Esophagus muscularis mucosa (tissue), 4 donors: ENCODE measurements around the gene LMBRD2. TPM values are rescaled to one million over a fixed set of nuclear protein-coding genes. Genes with fewer than 3 reads are reported as not detected.
"Not testable (repeated sequence)": the region's sequence is repeated elsewhere in the genome, so short reads cannot be mapped to it uniquely, and the experiment has no call there.

Source experiments
- DNase-seq: peaks from one replicate; pipeline ENCODE4 v3.0.0-alpha.2; 2017; ENCODE audit errors: extremely low spot score
- H3K27ac ChIP-seq, 4 donors: fragments of 200-600 bp; sonication (generic); replicated peaks in 1 of 4; 1 replicate in 3 of 4; 2 replicates in 1 of 4; pipeline ENCODE4 v1.5.1; 2016 to 2019; ENCODE audit warnings: mild to moderate bottlenecking in 1 of 4
- H3K27me3 ChIP-seq, 4 donors: fragments of 200-600 bp; sonication (generic); one replicate each; pipeline versions ENCODE4 v1.5.1 to v1.6.0; 2016 to 2019
- H3K36me3 ChIP-seq, 4 donors: fragments of 200-600 bp; sonication (generic); one replicate each; pipeline ENCODE4 v1.5.1; 2016 to 2019
- H3K4me1 ChIP-seq, 4 donors: fragments of 200-600 bp; sonication (generic); one replicate each; pipeline ENCODE4 v1.5.1; 2016 to 2019
- H3K4me3 ChIP-seq, 4 donors: fragments of 200-600 bp; sonication (generic); 1 replicate in 2 of 4; 2 replicates in 2 of 4; pipeline ENCODE4 v1.5.1; 2016 to 2019; ENCODE audit warnings: mild to moderate bottlenecking in 4 of 4, moderate library complexity in 1 of 4
- H3K9me3 ChIP-seq, 4 donors: fragments of 200-600 bp; sonication (generic); 1 replicate in 3 of 4; 2 replicates in 1 of 4; pipeline ENCODE4 v1.5.1; 2016 to 2019
- EP300 ChIP-seq: sonication (generic); formaldehyde crosslinking; IDR thresholded peaks from one replicate; pipeline ENCODE4 v1.6.1; 2017; ENCODE audit warnings: antibody characterized with exemption
- POLR2A ChIP-seq: fragments of 450-650 bp; IDR thresholded peaks from one replicate; pipeline ENCODE4 v1.6.1; 2017; ENCODE audit warnings: antibody characterized with exemption, moderate library complexity, mild to moderate bottlenecking, low read depth
- POLR2AphosphoS5 ChIP-seq, 2 donors: sonication (generic); formaldehyde crosslinking; IDR thresholded peaks; one replicate each; pipeline ENCODE4 v1.6.1; 2017; ENCODE audit warnings: antibody characterized with exemption in 2 of 2
- WGBS: methylation state at CpG from one replicate; pipeline ENCODE4 v1.1.5; 2018; 5-methylcytosine and 5-hydroxymethylcytosine counted together
- intact Hi-C: fragments of 100-400 bp; cut with DNase I; formaldehyde crosslinking; loops from one replicate; pipeline ENCODE4 v1.15.1; 2023
- total RNA-seq, 4 donors: library from RNA; depleted of rRNA; stranded (reverse); fragments of >200 nt; gene quantifications; one replicate each; pipeline versions ENCODE4 v1.1.0 to v1.2.1, GENCODE V29; 2016
- TF ChIP-seq, protein P1 (sequence below), 3 experiments: fragments of 200-600 bp in 2 of 3; fragments of 450-650 bp in 1 of 3; sonication (generic) in 2 of 3; IDR thresholded peaks; one replicate each; pipeline ENCODE4 v1.5.1; 2017 to 2019; ENCODE audit warnings: antibody characterized with exemption in 3 of 3, mild to moderate bottlenecking in 2 of 3, moderate library complexity in 1 of 3

Gene LMBRD2
- total RNA-seq, 4 donors from 2014 or later, result 10.4 to 12.5 (median 11.2) TPM

DNA sequence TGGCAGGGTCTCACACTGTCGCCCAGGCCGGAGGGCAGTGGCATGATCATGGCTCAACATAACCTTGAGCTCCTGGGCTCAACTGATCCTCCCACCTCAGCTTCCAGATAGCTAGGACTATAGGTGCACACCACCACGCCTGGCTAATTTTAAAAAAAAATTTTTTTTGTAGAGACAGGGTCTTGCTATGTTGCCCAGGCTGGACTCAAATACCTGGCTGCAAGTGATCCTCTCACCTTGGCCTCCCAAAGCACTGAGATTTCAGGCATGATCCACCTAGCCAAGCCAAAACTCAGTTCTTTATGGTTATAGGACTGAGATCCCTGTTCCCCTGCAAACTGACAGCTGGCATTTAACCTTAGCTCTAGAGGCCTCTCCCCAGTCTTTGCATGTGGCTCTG lies 5.3 kb downstream of the LMBRD2 start:
- Histone ChIP-seq H3K36me3 (peaks cover 0 to 16% (median 5%) of the 10 kb centered on the region in 4 donors), H3K27ac (no peak overlapping the region), H3K27me3 (no peaks in the 10 kb centered on the region), H3K4me3 (no peak overlapping the region), H3K9me3 (no peaks in the 10 kb centered on the region), H3K4me1 (peaks cover 14 to 23% (median 19%) of the 10 kb centered on the region in 4 donors)
- no peak for DNase-seq
- WGBS, result 70% methylated on average over 3 of the region's 3 CpGs
- no peak for TF ChIP-seq EP300
- TF ChIP-seq POLR2AphosphoS5 (IDR thresholded peaks at IDR 0.05), result no peak
- TF ChIP-seq, protein P1, sequence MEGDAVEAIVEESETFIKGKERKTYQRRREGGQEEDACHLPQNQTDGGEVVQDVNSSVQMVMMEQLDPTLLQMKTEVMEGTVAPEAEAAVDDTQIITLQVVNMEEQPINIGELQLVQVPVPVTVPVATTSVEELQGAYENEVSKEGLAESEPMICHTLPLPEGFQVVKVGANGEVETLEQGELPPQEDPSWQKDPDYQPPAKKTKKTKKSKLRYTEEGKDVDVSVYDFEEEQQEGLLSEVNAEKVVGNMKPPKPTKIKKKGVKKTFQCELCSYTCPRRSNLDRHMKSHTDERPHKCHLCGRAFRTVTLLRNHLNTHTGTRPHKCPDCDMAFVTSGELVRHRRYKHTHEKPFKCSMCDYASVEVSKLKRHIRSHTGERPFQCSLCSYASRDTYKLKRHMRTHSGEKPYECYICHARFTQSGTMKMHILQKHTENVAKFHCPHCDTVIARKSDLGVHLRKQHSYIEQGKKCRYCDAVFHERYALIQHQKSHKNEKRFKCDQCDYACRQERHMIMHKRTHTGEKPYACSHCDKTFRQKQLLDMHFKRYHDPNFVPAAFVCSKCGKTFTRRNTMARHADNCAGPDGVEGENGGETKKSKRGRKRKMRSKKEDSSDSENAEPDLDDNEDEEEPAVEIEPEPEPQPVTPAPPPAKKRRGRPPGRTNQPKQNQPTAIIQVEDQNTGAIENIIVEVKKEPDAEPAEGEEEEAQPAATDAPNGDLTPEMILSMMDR (IDR thresholded peaks at IDR 0.05), result no peak
- no peak for TF ChIP-seq POLR2A
- intact Hi-C loops, result no loop called here

DNA sequence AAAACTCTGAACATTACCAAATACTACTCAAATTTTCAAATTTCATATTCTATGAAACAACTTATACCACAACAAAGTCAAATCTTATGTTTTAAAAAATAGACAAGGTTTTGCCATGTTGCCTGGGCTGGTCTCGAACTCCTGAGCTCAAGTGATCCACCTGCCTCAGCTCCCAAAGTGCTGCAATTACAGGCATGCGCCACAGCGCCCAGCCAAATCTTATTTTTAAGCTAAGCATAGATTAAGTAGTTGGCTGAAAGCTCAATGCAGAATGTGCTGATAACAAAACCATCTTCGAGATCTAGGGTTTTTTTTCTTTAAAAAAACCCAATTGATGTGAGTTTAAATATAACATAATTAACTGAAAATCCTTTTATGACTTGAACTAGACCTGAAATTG lies 6.4 kb downstream of the LMBRD2 start:
- DNase-seq, result no peak
- WGBS, result 93% methylated on average over 4 of the region's 4 CpGs
- Histone ChIP-seq H3K27ac (no peak overlapping the region), H3K27me3 (no peaks in the 10 kb centered on the region), H3K9me3 (no peaks in the 10 kb centered on the region), H3K36me3 (peaks cover under 1 to 27% (median 11%) of the 10 kb centered on the region in 4 donors), H3K4me1 (peaks cover 9 to 14% (median 11%) of the 10 kb centered on the region in 4 donors), H3K4me3 (no peak overlapping the region)
- no peak for TF ChIP-seq POLR2AphosphoS5 (IDR thresholded peaks at IDR 0.05)
- no peak for TF ChIP-seq POLR2A
- TF ChIP-seq EP300, result no peak
- TF ChIP-seq, protein P1 (IDR thresholded peaks at IDR 0.05), result no peak
- intact Hi-C loops, result no loop called here

DNA sequence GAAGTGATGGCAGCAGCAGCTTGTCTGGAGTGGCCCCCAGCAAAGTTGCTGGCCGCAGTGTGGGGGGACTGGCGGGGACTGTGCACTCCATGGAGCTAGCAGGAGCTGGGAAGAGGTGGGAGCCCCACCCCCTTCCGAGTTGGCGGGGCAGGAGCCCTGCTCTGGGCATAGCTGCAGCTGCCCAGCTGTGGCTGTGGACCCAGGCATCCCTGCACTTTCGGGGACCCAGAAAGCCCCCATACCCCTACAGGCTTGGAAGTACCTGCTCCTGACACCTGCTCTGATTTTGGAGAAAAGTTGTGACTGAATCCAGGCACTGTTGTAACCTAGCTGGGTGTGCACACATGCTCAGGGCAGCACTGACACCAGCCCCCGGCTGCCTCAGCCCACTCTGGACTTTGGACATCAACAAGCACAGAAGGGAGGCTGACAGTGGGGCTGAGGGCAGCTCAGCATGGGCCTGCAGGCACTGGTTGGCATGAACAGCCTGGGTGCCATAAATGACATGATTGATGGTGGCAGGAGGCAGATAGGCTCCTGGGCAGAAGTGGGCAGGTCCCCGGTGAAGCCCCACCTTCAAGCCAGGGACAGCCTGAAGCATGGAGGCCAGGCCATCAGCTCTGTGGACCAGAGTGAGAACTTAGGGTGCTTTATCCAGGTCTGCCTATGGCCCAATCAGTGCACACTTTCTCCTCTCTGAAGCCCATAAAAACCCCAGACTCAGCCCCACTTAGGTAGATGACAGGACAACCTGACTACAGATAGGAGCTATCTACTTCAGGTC lies 12.6 kb downstream of the LMBRD2 start:
- intact Hi-C loops, result no loop called here
- 94% methylated on average over 5 of the region's 7 CpGs for WGBS
- H3K4me1 ChIP-seq, result no peaks in the 10 kb centered on the region

DNA sequence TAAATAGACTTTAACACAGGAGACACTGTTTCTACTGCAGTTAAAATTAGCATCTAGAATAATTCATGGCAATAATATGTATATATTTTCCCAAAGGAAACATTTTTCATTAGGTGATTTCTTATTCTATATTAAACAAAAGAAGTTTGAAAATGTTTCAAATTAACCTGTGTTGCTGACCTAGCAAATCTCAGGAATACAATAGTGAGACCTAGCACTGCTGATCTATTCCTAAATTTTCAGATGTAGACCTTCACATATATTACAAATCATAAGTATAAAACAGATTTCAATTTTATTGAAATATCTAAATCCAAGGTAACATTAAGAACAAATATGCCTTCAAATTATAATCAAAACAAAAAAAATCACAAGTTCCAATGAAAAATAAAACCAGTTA lies 15.1 kb downstream of the LMBRD2 start:
- H3K36me3 ChIP-seq, result peaks cover 7 to 49% (median 34%) of the 10 kb centered on the region in 4 donors
- H3K4me3 ChIP-seq, result no peak overlapping the region
- H3K9me3 ChIP-seq, result no peaks in the 10 kb centered on the region
- no peaks in the 10 kb centered on the region for H3K27me3 ChIP-seq
- DNase-seq, result no peak
- no peak overlapping the region for H3K27ac ChIP-seq
- no peaks in the 10 kb centered on the region for H3K4me1 ChIP-seq
- TF ChIP-seq POLR2AphosphoS5 (IDR thresholded peaks at IDR 0.05), result no peak
- intact Hi-C loops, result no loop called here

More for the DNA sequence above, 12.6 kb downstream of the LMBRD2 start:
- Histone ChIP-seq H3K27me3 (no peaks in the 10 kb centered on the region), H3K27ac (no peak overlapping the region), H3K9me3 (no peaks in the 10 kb centered on the region), H3K4me3 (no peak overlapping the region), H3K36me3 (peaks cover 7 to 63% (median 38%) of the 10 kb centered on the region in 4 donors)
- DNase-seq, result no peak
- no peak for TF ChIP-seq POLR2AphosphoS5 (IDR thresholded peaks at IDR 0.05)
- TF ChIP-seq POLR2A, result no peak
- no peak for TF ChIP-seq EP300
- TF ChIP-seq, protein P1 (IDR thresholded peaks at IDR 0.05), result no peak

DNA sequence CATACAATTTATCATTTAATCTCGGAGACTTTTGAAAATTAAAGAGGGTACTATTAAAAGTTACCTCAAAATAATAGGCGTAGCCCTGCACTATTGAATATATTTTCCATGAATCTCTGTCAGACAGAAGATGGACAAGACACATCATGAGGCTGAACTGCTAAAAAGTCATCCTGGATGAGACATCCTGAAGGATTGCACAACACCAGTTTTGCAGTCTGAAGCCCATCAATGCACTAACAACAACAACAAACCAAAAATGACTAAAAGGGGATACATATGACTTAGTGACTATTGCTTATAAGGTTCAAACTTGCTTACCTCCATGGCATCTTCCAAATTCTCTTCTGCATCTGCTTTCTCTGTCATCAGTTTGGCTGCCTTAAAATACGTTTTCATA lies 15.7 kb downstream of the LMBRD2 start:
- Histone ChIP-seq H3K27me3 (no peaks in the 10 kb centered on the region), H3K4me3 (no peak overlapping the region), H3K4me1 (no peaks in the 10 kb centered on the region), H3K9me3 (no peaks in the 10 kb centered on the region), H3K27ac (no peak overlapping the region), H3K36me3 (peaks cover 7 to 44% (median 33%) of the 10 kb centered on the region in 4 donors)
- WGBS, result 92% methylated on average over 3 of the region's 3 CpGs
- no peak for TF ChIP-seq POLR2A
- TF ChIP-seq, protein P1 (IDR thresholded peaks at IDR 0.05), result no peak
- TF ChIP-seq POLR2AphosphoS5 (IDR thresholded peaks at IDR 0.05), result no peak
- TF ChIP-seq EP300, result no peak
- intact Hi-C loops, result no loop called here
- DNase-seq, result no peak

DNA sequence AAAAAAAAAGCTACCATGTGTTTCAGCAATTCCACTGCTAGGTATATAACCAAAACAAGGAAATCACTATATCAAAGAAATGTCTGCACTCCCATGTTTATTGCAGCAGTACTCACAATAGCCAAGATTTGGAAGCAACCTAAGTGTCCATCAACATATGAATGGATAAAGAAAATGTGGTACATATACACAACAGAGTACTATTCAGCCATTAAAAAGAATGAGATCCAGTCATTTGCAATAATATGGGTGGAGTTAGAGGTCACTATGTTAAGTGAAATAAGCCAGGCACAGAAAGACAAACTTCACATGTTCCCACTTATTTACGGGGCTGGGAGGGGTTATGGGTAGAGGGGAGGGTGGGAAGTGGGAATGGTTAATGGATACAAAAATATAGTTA lies 18.7 kb downstream of the LMBRD2 start:
- peaks cover 0 to 41% (median 25%) of the 10 kb centered on the region in 4 donors for H3K36me3 ChIP-seq
- H3K9me3 ChIP-seq, H3K27ac ChIP-seq, H3K4me1 ChIP-seq, intact Hi-C loops, H3K4me3 ChIP-seq, DNase-seq, H3K27me3 ChIP-seq: not testable (repeated sequence)
- 100% methylated on average over 1 of the region's 1 CpG for WGBS

DNA sequence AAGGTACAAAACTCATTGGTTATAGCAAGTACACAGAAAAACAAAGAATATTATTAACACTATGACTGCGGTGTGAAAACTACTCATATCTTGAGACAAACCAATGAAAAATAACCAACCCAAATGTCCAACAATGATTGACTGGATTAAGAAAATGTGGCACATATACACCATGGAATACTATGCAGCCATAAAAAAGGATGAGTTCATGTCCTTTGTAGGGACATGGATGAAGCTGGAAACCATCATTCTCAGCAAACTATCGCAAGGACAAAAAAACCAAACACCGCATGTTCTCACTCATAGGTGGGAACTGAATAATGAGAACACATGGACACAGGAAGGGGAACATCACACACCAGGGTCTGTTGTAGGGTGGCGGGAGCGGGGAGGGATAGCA lies 22.0 kb downstream of the LMBRD2 start:
- H3K27me3 ChIP-seq, H3K4me3 ChIP-seq, H3K27ac ChIP-seq, intact Hi-C loops, DNase-seq, H3K4me1 ChIP-seq, H3K9me3 ChIP-seq: not testable (repeated sequence)
- H3K36me3 ChIP-seq, result peaks cover 0 to 28% (median 15%) of the 10 kb centered on the region in 4 donors
- 94% methylated on average over 5 of the region's 5 CpGs for WGBS
